ENCODE data around the gene SNX24. TPM values are rescaled to one million over a fixed set of nuclear protein-coding genes. Genes with fewer than 3 reads are reported as not detected.

The SNX24 gene
- polyA plus RNA-seq, 4 donors = 21.6 to 27.6 (median 26.4) TPM

Other genes with a start within 250 kb of the SNX24 start
- gene SNX2, start 70.5 kb upstream of the SNX24 start, polyA plus RNA-seq (ENCODE audit: insufficient read length in 4 of 4) = 100 to 1,000 TPM; 132 to 170 (median 166) TPM
- gene PPIC, start 191.1 kb downstream of the SNX24 start, polyA plus RNA-seq (ENCODE audit: insufficient read length in 4 of 4) = 10 to 100 TPM; 35.5 to 45.6 (median 41.0) TPM
- gene PRDM6, start 243.6 kb downstream of the SNX24 start, polyA plus RNA-seq (ENCODE audit: insufficient read length in 4 of 4) = 1 to 10 TPM; 1.2 to 1.7 (median 1.4) TPM

All from right renal pelvis (tissue), 4 donors.